GM18909 (cell line): ENCODE data around the gene ADH1B.
"Not testable (repeated sequence)": the region's sequence is repeated elsewhere in the genome, so short reads cannot be mapped to it uniquely, and the experiment has no call there.

Experiments used
- ATAC-seq: cut with Tn5 transposase; IDR thresholded peaks from one replicate; pipeline ENCODE4 v1.9.1; 2021; ENCODE audit warnings: mild to moderate bottlenecking; ENCODE audit not compliant: unreplicated experiment, poor library complexity

Gene ADH1B

GRCh38 chr4:99321241-99322191 lies at the start of gene ADH1B:
TSS of gene ADH1B (minus strand) at chr4:99321401. CDS start at chr4:99321331, 70 bp downstream.
- ATAC-seq, result no peak

GRCh38 chr4:99367817-99368216 lies 46.6 kb upstream of the ADH1B start:
- not testable (repeated sequence) for ATAC-seq

- ATAC-seq, result no peak
Observed at GRCh38 chr4:99366491-99366890, 45.3 kb upstream of the ADH1B start.

- no peak for ATAC-seq
Observed at GRCh38 chr4:99362768-99363167, 41.6 kb upstream of the ADH1B start.

GRCh38 chr4:99361899-99362275 lies 40.7 kb upstream of the ADH1B start:
- ATAC-seq, result no peak

GRCh38 chr4:99361268-99361898 lies 40.2 kb upstream of the ADH1B start:
- ATAC-seq, result no peak

- no peak for ATAC-seq
Observed at GRCh38 chr4:99359480-99360204, 38.4 kb upstream of the ADH1B start.

- no peak for ATAC-seq
Observed at GRCh38 chr4:99357948-99358347, 36.7 kb upstream of the ADH1B start.

- peak; percentile 95 for ATAC-seq
Observed at GRCh38 chr4:99356992-99357391, 35.8 kb upstream of the ADH1B start.

- not testable (repeated sequence) for ATAC-seq
Observed at GRCh38 chr4:99356149-99356548, 34.9 kb upstream of the ADH1B start.

GRCh38 chr4:99352602-99353537 lies 31.7 kb upstream of the ADH1B start, which contains the start of gene ADH1C:
TSS of gene ADH1C (minus strand) at chr4:99352746. CDS start at chr4:99352675, 71 bp downstream.
- peak; percentile 34 for ATAC-seq

GRCh38 chr4:99351487-99351886 lies 30.3 kb upstream of the ADH1B start:
- ATAC-seq, result no peak

GRCh38 chr4:99349338-99349737 lies 28.1 kb upstream of the ADH1B start:
- no peak for ATAC-seq

GRCh38 chr4:99342624-99343023 lies 21.4 kb upstream of the ADH1B start:
- ATAC-seq, result not testable (repeated sequence)

- ATAC-seq, result no peak
Observed at GRCh38 chr4:99341426-99341825, 20.2 kb upstream of the ADH1B start.

GRCh38 chr4:99339172-99339571 lies 18.0 kb upstream of the ADH1B start:
- ATAC-seq, result no peak

- ATAC-seq, result no peak
Observed at GRCh38 chr4:99336553-99336952, 15.4 kb upstream of the ADH1B start.

GRCh38 chr4:99334880-99335279 lies 13.7 kb upstream of the ADH1B start:
- no peak for ATAC-seq

- no peak for ATAC-seq
Observed at GRCh38 chr4:99330648-99331047, 9.4 kb upstream of the ADH1B start.

GRCh38 chr4:99329876-99330275 lies 8.7 kb upstream of the ADH1B start:
- no peak for ATAC-seq
